SKM-1 treated with dmso at 0.1 percent for 144 hours (cell line): ENCODE data around the gene ARHGEF10L.

Experiments
- DNase-seq: peaks from one replicate; lab custom pipeline; 2025; ENCODE audit not compliant: unreplicated experiment; lab: John Stamatoyannopoulos, UW

The ARHGEF10L gene

DNA sequence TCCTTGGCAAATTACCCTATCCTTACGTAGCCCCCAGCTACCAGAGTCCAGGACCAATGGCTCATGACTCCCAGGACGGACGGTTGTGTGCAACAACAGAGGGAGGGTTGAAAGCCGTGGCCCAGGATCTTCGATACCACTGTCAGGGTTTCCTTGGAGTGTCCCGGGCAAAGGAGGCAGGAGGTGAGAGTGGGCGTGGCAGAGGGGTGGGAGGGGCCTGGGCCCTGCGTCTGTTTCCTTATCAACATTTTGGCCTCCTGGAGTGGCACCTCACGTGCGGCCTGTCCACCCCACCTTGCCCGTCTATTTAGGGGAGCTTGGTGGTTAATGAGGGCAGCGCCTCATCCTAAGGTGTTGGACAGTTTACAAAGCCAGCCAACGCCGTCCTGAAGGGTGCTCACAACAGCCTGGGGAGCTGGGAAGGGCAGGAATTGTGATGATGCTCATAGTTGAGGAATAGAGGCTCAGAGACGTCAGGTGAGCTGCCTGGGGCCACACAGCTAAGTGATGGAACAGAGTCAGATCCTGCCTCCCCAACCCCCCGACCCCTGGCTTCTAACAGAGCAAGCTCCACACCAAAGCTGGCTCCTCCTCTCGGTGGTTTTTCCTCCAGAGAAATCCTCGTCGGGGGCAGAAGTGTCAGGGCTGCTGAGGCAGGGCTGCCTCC is 17.4 kb upstream of the ARHGEF10L start:
- no peak for DNase-seq

DNA sequence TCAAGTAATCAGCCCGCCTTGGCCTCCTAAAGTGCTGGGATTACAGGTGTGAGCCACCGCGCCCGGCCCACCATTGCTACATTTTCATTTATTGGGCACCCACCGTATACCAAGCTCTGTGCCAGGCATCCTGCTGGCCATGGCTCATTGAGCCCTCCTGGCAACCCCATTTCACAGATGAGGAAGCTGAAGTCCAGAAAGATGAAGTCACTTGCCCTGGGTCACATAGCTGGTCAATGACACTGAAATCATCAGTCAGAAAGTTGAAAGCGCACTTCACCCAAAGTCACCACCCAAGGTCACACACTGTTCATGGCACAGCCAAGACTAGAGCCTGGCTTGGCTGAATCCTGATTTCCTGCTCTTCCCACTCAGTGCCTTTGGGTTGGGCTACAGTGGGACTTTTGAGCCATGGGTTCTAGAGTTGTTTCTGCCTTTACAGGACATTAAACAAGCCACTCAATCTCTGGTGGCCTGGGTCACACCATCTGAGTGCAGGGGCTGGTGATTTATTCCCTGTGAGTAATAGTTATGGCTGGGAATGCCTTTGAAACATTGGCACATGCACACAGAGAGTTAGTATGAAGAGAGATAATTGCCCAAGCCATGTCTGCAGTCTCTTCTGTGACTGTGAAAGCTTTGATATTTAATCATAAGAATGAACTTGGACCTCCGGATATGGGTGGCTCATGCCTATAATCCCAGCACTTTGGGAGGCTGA is 16.0 kb upstream of the ARHGEF10L start:
- DNase-seq, result no peak

DNA sequence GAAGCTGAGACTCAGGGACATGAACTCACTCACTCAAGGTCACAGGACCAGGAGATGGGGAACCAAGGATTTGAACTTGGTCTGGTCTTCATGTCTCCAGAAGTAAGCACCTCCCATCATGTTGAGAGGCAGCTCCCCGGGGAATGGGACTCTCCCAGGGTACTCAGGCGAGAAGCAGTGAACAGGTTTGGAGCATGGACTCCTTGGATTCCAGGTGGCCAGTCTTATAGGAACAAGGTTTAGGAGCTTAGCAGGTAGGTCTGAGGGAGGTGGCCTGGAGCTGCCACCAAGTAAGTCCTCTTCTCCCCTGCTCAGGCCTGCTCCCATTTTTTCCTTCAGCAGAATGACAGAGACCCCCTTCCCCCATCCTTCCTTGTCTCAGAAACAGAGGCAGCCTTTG is 14.9 kb upstream of the ARHGEF10L start:
- DNase-seq, result no peak

DNA sequence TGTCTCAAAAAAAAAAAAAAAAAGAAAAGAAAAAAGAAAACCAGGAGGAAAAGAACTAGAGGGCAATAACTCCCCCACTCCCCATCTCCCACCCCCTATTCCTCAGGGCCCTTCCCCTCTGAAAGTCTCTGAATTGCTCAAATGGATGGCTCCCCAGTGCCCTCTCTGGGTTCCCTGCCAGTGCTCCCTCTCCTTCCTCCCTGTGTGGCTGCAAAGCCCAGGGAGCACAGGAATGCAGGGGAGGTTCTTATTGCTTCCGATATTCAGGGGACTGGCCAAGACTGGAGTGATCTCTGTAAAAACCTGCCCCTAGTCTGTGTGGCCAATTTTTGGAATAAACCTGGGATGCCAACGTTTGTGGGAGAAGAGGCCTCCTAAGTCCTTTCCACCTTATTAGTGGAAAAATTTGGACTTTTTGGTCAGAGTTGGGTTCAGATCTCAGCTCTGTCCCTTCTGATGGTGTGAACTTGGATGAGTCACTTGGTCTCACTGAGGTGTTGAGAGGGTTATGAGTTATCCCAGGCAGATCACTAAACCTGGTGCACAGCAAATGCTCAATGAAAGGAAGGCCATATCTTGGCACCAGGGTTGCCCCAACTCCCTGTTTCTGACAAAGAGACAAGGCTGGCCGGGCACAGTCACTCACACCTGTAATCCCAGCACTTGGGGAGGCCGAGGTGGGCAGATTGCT is 13.4 kb upstream of the ARHGEF10L start:
- DNase-seq, result no peak

DNA sequence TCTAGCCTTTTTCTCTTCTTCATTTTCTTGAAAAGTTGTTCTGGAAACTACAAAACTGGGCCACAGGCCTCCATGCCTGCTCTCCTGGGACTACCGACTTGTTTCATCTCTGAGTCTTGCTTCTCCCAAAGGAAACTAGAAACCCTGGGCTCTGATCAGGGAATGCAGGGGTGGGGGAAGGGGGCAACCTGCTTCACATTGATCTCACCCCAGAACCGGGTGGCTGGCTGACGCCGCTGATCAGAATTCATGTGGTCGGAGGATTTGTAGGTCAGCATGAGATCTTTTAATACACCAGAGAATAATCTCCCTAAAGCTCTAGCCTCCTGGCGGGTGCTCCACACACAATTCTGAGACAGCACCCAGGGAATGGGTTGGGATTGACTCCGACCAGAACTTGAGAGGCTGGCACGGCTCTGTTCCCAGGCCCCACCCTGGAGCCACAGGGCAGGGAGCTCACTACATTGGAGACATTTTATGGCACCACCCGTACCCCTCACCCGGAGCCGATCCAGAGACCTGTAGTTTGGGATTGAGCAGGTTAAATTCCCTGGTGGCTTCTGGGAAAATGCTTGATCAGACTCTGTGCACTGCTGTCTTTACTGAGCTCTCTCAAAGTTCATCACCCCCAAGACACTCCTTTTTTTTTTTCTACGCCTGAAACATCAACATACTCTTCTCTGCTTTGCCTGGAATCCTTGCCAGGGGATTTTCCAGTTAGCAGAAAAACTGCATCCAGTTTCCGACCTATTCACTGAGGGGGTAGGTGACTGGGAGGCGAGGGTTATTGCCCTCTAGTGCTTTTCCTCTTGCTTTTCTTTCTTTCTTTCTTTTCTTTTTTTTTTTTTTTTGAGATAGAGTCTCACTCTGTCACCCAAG is 12.2 kb upstream of the ARHGEF10L start:
- no peak for DNase-seq

DNA sequence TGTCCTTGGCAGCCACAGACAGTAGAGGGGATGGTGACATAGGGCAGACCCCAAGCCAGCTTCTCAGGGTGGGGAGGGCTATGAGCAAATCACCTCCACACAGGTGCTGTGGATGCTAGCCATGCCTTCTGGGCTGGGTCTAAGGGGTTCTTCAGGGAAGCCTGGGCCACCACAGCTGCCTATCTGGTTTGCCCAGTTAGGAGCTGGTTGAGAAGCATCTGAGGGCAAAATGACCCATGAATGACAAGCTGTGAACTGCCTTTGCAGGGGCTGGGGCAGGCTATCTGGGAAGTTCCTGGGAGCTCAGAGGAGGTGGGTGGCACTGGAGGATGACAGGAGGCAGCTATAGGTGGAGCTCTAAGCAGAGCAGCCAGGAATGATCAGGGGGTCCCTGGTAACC is 10.1 kb upstream of the ARHGEF10L start:
- DNase-seq, result no peak

DNA sequence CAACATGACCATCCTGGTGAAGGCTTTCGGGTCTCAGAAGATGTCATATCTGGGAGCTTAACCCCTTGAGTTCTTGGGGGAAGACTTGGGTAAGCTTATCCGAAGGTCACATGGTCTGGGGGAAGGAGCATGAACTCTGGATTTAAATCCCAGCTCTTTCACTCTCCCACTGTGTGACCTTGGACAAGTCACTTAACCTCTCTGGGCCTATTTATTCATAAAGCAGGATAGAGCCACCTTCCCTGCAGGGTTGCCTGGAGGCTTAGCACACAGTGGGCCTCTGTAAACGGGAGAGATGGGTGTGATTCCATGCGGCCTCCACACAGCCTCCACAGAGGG is 8.2 kb upstream of the ARHGEF10L start:
- DNase-seq, result no peak

DNA sequence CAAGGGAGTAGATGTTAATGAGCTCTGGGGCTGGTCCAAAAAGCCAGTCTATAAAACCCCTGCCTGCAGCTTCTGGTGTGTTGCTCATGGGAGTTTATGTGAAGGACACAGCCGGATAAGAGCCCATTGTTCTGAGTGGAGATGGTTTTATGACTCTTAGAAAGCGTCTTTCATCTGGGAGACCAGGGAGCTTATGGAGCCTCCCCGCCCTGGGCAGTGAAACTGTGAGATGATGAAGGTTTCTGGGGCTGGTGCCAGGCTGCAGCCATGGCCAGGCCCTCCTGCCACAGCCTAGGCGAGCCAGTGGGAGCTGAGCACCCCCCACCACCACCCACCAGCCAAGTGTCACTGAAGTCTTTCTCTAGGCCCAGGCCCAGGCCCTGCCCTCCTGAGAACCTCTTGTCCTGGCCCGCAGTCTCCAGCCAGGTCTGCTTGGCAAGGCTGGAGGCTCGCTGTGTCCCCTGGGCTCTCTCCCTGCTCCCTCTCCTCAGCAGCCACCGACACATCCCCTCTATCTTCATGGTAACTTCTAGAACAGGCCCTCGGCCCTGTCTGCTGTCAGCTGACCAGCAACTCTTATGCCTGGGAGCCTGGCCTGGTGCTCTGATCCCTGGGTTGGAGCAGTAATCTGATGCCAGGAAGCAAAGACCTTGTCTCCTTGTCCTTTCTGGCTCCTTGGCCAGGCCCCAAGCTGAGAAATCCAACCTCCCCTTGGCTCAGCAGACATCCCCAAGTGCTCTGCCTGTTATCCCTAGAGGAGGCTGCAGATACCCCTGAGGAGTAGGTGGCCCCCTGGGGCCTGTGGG is 7.6 kb upstream of the ARHGEF10L start:
- no peak for DNase-seq

DNA sequence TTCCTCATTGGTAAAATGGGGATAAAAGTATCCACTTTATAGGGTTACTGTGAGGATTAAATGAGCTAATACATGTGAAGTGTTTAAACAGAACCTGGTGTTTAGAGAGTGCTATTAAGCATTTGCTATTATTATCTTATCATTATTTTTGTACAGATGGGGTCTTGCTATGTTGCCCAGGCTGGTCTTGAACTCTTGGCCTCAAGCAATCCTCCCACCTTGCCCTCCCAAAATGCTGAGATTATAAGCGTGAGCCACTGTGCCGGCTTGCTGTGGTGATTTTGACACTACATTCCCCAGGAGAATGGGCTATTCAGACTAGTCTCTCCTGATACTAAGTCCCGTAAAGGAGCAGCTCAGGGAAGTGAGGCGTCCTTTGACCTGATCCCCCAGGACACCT is 6.3 kb upstream of the ARHGEF10L start:
- no peak for DNase-seq

DNA sequence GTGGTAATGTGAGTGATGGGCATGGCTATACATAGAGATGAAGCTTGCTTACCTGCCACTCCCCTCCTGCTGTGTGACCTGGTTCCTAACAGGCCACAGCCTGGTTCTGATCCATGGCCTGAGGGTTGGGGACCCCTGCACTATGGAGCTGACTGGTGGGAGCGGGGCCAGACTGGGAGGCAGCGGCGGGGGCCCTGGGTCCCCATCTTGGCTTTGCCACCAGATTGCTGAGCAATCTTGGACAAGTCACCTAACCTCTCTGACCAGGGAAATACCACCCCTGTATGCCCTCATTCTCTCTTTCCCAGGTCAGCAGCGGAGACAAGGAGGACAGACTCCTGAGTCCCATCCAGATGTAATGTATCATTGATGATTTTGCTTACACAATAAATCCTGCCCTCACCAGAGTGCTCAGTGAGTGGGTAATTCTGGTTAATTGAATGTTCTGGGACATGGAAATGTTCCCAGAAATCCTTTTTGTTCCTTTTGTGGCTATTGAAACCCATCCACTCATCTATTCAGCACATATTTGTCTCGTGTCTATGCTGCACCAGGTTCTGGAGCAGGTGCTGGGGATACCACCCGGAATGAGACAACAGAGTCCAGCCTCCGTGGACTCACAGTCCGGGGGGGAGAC is 4.1 kb upstream of the ARHGEF10L start:
- DNase-seq, result no peak

DNA sequence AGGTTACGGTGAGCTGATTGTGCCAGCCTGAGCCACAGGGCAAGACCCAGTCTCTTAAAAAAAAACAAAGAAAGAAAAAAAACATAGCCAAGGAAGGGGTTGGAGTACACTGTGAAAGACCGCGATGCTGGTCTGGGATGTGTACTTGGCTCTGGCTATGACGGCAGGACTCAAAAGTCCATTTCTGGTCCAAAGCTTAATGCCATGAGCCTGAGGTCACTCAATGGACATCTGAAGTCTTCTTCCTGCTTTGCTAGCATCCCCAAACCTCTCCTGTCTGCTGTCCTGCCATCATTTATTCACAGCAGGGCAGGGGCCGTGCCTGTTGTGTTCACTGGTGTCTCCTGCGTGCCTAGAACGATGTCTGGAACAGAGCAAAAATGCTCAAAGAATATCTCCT is 1.5 kb upstream of the ARHGEF10L start:
- DNase-seq, result no peak

DNA sequence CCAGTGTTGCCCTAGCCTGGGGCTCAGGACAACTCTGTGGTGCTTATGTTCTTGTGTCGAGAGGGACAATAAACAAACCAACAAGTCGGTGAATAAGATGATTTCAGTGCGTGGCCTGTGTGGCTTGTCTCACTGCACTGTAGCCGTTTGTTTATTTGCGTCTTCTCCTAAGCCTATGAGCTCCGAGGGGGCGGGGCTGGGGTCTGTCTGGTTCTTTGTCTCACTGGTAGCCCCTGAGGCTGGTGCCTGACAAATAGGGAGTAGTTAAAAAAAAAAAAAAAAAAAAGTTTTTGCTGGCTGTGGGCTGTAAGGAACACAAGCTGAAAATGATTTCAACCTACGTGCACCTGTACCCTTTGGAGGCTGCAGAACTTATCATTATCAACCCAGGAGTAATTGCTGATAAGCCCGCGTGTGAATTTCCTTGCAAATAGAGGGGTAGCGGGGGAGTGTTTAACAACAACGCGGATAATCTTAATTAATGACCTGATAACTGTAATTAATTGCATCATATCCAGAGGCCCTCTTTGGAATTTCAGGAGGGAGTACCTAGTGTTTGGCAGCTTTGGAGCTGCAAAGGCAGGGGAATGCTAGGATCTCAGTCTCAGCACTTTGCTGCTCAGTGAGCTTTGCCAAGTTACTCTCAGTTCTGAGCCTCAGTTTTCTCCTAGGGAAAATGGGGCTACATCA is 925 bp upstream of the ARHGEF10L start:
- no peak for DNase-seq

DNA sequence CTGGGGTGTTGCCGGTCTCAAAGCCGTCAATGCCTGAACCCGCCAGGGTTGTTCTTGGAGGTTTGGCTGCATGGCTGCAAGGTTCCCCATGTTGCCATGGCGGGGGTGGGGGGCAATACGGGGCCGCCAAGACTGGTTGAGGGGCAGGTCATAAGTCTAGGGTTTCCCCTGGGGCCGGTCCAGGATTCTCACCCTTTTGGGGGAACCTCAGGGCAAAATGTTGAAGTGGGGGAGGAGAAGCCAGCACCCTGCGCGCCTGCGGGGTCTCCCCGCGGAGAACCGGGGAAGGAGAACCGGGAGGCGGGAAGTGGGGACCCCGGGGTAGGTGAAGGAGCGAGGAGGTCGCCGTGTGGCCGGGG is 401 bp upstream of the ARHGEF10L start:
- DNase-seq, result no peak

DNA sequence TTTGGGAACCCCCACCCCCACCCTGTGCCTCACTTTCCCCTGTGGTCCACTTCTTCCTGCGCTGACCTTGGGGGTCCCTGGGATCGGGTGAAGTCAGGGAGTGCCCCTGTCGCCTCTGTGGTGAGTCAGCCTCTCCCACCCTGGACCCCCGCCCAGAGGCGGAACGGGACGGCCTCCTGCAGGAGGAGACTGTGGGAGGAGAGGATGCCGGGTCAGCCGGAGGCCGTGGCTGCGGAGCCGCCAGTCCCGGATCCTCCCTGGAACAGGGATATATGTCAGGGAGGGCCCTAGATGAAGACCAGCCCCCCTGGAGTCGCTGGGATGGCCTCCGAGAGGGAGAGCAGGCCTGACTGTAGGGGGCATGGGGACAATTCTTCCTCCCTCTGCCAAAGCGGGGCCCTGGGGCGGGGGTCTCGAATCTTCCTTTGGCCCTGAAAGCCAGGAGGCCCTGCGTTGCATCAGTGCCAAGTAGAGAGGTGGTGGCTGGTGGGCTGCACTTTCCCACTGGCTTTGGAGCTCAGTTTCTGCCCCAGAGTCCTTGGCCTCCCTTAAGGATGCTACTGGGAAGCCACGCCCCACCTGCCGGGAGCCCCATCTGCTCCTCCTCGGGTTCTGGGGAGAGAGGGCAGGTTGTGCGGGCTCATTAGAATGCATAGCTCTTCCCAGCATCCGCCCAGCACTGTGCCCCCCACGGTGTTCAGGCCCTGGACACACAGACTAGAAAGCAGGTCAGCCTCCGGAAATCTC is 930 bp downstream of the ARHGEF10L start:
- no peak for DNase-seq

DNA sequence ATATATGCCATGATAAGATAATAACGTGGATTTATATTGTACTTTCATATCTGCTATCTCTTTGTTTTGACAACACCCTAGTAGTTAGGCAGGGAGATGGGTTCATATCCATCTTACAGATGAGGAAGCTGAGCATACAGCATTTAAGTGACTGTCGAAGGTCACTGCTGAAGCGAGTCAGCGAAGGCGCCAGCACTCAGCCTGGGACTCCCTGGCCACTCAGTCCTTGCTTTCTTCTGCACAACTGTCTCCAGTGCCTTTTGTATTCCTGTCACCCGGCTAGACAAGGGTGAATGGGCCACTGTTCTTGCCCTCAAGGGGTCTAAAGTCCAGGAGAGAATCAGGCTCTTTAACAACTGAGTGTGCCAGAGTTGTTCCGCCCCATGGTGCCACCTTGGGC is 3.1 kb downstream of the ARHGEF10L start:
- no peak for DNase-seq

DNA sequence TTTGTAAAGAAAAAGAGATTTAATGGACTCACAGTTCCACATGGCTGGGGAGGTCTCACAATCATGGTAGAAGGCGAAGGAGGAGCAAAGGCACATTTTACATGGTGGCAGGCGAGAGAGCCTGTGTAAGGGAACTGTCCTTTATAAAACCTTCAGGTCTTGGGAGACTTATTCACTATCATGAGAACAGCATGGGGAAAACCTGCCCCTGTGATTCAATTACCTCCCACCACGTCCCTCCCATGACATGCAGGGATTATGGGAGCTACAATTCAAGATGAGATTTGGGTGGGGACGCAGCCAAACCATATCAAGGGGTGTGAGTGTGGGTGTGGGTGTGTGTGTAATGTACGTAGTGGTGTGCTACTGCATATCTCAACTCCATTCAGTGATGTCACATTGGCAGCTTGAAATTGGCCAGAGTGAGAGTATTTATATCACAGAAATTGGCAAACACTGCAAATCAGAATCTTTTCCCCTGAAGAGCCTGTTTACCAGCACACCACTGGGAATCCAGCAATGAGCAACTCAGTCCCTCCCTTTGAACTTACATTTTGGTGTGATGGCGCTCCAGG is 5.4 kb downstream of the ARHGEF10L start:
- no peak for DNase-seq

DNA sequence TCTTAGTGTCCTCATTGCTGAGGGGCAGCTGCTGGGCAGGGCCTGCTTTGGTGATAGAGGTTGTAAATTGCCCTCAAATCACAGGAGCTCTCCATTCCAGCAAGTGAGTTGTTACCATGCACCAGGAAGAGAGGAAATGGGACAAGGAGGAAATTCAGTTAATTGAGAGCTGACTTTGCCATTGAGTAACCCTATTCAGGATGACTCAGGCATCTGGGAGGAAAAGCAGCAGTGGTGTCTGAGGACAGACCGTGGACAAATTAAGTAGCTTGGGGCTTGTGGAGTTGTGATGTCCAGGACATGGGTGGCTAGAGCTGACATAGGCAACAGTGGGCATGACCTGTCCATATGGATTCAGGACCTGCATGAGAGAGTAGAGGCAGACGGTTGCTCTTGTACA is 5.9 kb downstream of the ARHGEF10L start:
- no peak for DNase-seq

DNA sequence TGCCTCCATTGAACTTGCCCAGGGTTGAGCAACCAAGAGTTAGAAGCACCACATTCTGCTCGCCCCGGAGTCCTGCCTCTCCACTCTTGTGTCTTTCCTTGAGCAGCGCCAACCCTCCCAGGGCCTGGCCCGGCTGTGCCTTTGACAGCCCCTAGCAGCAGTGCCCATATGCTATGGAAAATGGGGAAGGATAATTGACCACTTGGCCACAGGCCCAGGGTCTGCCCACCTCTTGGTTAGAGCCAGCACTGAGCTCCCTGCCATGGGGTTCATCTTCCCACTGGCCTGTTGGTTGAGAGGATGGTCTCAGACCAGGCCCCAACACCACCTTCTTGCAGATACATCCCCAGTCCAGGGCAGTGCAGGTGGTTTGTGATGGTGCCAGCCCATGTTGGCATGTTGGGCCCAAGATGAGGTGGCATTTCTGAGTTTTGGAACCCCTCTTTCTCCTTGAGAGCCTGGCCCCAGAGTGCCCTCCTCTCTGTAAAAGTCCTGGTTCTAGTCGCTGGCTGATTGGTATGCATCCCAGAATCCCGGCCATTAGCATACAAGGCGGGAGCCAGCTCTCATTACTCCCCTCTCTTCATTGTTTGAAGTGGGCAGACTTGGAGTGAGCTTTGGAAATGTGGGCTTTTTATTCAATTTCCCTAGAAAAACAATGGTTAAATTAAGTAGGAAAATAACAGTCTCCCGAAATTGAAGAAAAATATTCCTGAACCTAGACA is 7.6 kb downstream of the ARHGEF10L start:
- no peak for DNase-seq
